Smooth muscle cell (in vitro differentiated cells): ENCODE data around the gene CNOT6L. TPM values are rescaled to one million over a fixed set of nuclear protein-coding genes. Genes with fewer than 3 reads are reported as not detected.
"Not testable (repeated sequence)": the region's sequence is repeated elsewhere in the genome, so short reads cannot be mapped to it uniquely, and the experiment has no call there.

Experiments used
- DNase-seq: peaks from one replicate; lab custom pipeline; 2025; ENCODE audit not compliant: unreplicated experiment; lab: John Stamatoyannopoulos, UW
- H2AFZ ChIP-seq: fragments of 200-600 bp; sonication (generic); 2 replicates; pipeline ENCODE4 v1.6.0; 2016; ENCODE audit warnings: antibody characterized with exemption, low read depth, mild to moderate bottlenecking
- H3F3A ChIP-seq: fragments of 200-600 bp; sonication (generic); 2 replicates; pipeline ENCODE4 v1.6.0; 2017; ENCODE audit warnings: antibody characterized with exemption, low read depth
- H3K27ac ChIP-seq: fragments of 200-600 bp; sonication (generic); 2 replicates; pipeline ENCODE4 v1.5.1; 2016; ENCODE audit warnings: low read depth, mild to moderate bottlenecking
- H3K27me3 ChIP-seq: fragments of 200-600 bp; sonication (generic); 2 replicates; pipeline ENCODE4 v1.6.1; 2016; ENCODE audit warnings: low read depth, mild to moderate bottlenecking
- H3K36me3 ChIP-seq: fragments of 200-600 bp; sonication (generic); 2 replicates; pipeline ENCODE4 v1.5.1; 2016; ENCODE audit warnings: low read depth
- H3K4me1 ChIP-seq: fragments of 200-600 bp; sonication (generic); 2 replicates; pipeline ENCODE4 v1.5.1; 2016; ENCODE audit warnings: low read depth
- H3K4me2 ChIP-seq: fragments of 200-600 bp; sonication (generic); 2 replicates; pipeline ENCODE4 v1.6.0; 2016; ENCODE audit warnings: mild to moderate bottlenecking
- H3K4me3 ChIP-seq: fragments of 200-600 bp; sonication (generic); 2 replicates; pipeline ENCODE4 v1.5.1; 2016; ENCODE audit warnings: mild to moderate bottlenecking
- H3K79me2 ChIP-seq: fragments of 200-600 bp; sonication (generic); 2 replicates; pipeline ENCODE4 v1.6.0; 2016; ENCODE audit warnings: low read depth, mild to moderate bottlenecking
- H3K9ac ChIP-seq: fragments of 200-600 bp; sonication (generic); 2 replicates; pipeline ENCODE4 v1.6.0; 2016; ENCODE audit warnings: low read depth
- H3K9me3 ChIP-seq: fragments of 200-600 bp; sonication (generic); replicated peaks from 2 replicates; pipeline ENCODE4 v1.5.1; 2016; ENCODE audit warnings: low read depth
- H4K20me1 ChIP-seq: fragments of 200-600 bp; sonication (generic); 2 replicates; pipeline ENCODE4 v1.6.0; 2016; ENCODE audit warnings: low read depth
- WGBS: methylation state at CpG from one replicate; pipeline ENCODE4 v1.1.7; 2016; ENCODE audit warnings: low lambda C conversion rate; 5-methylcytosine and 5-hydroxymethylcytosine counted together
- polyA plus RNA-seq: library from polyadenylated mRNA; unstranded; fragments of >200 nt; fragmentation: Nextera tagmentation; extraction: Ambion mirVana; gene quantifications from 2 replicates; pipeline ENCODE4 v1.2.1, GENCODE V29; 2016
- total RNA-seq: library from RNA; depleted of rRNA; stranded (reverse); fragments of >200 nt; gene quantifications from 2 replicates; pipeline ENCODE4 v1.2.3, GENCODE V29; 2014
- TF ChIP-seq, protein P1 (sequence below): fragments of 200-600 bp; sonication (generic); IDR thresholded peaks from 2 replicates; pipeline ENCODE4 v1.5.1; 2017; ENCODE audit warnings: borderline replicate concordance, mild to moderate bottlenecking, antibody characterized with exemption; ENCODE audit not compliant: insufficient read depth, poor library complexity, severe bottlenecking

Gene CNOT6L
- total and polyA plus RNA-seq, 2 experiments from 2014 or later = 4.8 to 22.2 TPM

DNA sequence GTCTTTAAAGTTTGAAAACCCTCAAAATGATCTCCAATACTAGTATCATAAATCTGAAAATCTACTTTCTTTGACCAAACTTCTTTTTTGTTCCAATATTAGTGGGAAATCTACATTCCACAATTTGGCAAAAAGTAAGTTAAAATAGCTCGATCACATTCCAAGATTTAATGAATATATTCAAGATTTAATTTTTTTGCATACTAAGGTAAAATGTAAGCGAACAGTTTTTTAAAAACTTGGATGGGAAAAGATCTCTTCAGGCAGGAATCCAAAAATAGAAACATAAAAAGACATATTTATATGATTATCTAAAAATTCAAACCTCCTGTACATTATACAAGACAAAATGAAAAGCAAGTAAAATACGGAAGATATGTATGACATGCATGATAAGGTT lies 31.2 kb downstream of the CNOT6L start:
- H3F3A ChIP-seq = peaks cover 5% of the 10 kb centered on the region
- H3K4me3 ChIP-seq = no peak overlapping the region
- peaks cover 100% of the 10 kb centered on the region for H4K20me1 ChIP-seq
- no peak overlapping the region for H3K4me2 ChIP-seq
- H2AFZ ChIP-seq = no peak overlapping the region
- H3K9ac ChIP-seq = no peak overlapping the region
- 98% methylated on average over 3 of the region's 3 CpGs for WGBS
- H3K27me3 ChIP-seq = no peaks in the 10 kb centered on the region
- no peak for DNase-seq
- H3K79me2 ChIP-seq = peaks cover 95% of the 10 kb centered on the region
- H3K9me3 ChIP-seq = no peaks in the 10 kb centered on the region
- H3K27ac ChIP-seq = no peak overlapping the region
- TF ChIP-seq, protein P1, sequence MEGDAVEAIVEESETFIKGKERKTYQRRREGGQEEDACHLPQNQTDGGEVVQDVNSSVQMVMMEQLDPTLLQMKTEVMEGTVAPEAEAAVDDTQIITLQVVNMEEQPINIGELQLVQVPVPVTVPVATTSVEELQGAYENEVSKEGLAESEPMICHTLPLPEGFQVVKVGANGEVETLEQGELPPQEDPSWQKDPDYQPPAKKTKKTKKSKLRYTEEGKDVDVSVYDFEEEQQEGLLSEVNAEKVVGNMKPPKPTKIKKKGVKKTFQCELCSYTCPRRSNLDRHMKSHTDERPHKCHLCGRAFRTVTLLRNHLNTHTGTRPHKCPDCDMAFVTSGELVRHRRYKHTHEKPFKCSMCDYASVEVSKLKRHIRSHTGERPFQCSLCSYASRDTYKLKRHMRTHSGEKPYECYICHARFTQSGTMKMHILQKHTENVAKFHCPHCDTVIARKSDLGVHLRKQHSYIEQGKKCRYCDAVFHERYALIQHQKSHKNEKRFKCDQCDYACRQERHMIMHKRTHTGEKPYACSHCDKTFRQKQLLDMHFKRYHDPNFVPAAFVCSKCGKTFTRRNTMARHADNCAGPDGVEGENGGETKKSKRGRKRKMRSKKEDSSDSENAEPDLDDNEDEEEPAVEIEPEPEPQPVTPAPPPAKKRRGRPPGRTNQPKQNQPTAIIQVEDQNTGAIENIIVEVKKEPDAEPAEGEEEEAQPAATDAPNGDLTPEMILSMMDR = no peak
- H3K4me1 ChIP-seq = no peaks in the 10 kb centered on the region
- H3K36me3 ChIP-seq = no peaks in the 10 kb centered on the region

- no peaks in the 10 kb centered on the region for H3K36me3 ChIP-seq
- H3K9me3 ChIP-seq = no peaks in the 10 kb centered on the region
These were observed 33.5 kb downstream of the CNOT6L start for GRCh38 chr4:77785669-77786068.

DNA sequence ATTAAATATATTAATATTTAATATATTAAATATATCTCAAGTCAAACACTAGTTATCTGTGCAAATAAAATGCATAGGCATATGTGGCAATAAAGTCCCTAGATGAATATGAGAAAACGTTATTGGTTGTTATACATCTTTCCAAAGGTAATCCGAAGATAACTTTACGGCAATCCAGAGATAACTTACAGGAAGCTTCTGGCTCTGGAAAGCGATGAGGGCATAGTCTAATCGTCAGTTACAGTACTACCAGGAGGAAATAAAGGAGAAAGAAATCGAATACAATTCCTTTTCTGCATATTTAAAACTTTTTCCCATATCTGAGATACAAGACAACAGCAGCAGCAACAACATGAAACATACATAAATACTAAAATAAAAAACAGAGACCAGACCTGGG lies 35.3 kb downstream of the CNOT6L start:
- WGBS = 83% methylated on average over 6 of the region's 6 CpGs
- Histone ChIP-seq H3K4me2 (no peak overlapping the region), H3K27me3 (no peaks in the 10 kb centered on the region), H4K20me1 (peaks cover 99% of the 10 kb centered on the region), H3K36me3 (no peaks in the 10 kb centered on the region), H3K27ac (no peak overlapping the region), H3K79me2 (peaks cover 93% of the 10 kb centered on the region), H3K4me1 (no peaks in the 10 kb centered on the region), H2AFZ (no peak overlapping the region), H3K4me3 (no peak overlapping the region), H3K9me3 (no peaks in the 10 kb centered on the region), H3K9ac (no peak overlapping the region), H3F3A (peaks cover 5% of the 10 kb centered on the region)
- TF ChIP-seq, protein P1 = no peak
- DNase-seq = no peak

More at GRCh38 chr4:77785669-77786068, 33.5 kb downstream of the CNOT6L start:
- Histone ChIP-seq H3F3A (peaks cover 5% of the 10 kb centered on the region), H3K27ac (no peak overlapping the region), H3K4me3 (no peak overlapping the region), H3K9ac (no peak overlapping the region), H3K27me3 (no peaks in the 10 kb centered on the region), H2AFZ (no peak overlapping the region), H4K20me1 (peaks cover 99% of the 10 kb centered on the region), H3K4me2 (no peak overlapping the region), H3K79me2 (peaks cover 94% of the 10 kb centered on the region), H3K4me1 (no peaks in the 10 kb centered on the region)
- no peak for DNase-seq
- TF ChIP-seq, protein P1 = no peak
- WGBS = 94% methylated on average over 6 of the region's 6 CpGs

- Histone ChIP-seq H3K4me3 (no peak overlapping the region), H4K20me1 (peaks cover 97% of the 10 kb centered on the region), H3K36me3 (no peaks in the 10 kb centered on the region), H3K9ac (no peak overlapping the region), H3F3A (peaks cover 5% of the 10 kb centered on the region), H3K9me3 (no peaks in the 10 kb centered on the region), H3K27ac (no peak overlapping the region), H3K79me2 (peaks cover 94% of the 10 kb centered on the region), H3K4me2 (no peak overlapping the region), H3K4me1 (no peaks in the 10 kb centered on the region), H3K27me3 (no peaks in the 10 kb centered on the region), H2AFZ (no peak overlapping the region)
- 94% methylated on average over 1 of the region's 1 CpG for WGBS
- no peak for DNase-seq
- TF ChIP-seq, protein P1 = no peak
These were observed 36.9 kb downstream of the CNOT6L start for GRCh38 chr4:77782102-77782835.

DNA sequence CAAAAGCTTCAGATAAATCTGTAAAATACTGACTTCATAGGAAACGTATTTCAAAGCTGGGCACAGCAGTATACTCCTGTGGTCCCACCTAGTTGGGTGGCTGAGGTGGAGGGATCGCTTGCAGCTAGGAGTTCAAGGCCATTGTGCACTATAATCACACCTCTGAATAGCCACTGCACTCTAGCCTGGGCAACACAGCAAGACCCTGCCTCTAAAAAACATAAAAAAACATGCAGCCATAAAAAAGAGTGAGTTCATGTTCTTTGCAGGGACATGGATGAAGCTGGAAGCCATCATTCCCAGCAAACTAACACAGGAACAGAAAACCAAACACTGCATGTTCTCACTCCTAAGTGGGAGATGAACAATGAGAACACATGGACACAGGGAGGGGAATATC lies 38.4 kb downstream of the CNOT6L start:
- peaks cover 97% of the 10 kb centered on the region for H4K20me1 ChIP-seq
- H3K4me1 ChIP-seq, H3K9ac ChIP-seq, H3K27me3 ChIP-seq, H3K4me2 ChIP-seq, H3K27ac ChIP-seq, H3K36me3 ChIP-seq, H3K4me3 ChIP-seq, H2AFZ ChIP-seq, DNase-seq, H3K9me3 ChIP-seq, H3F3A ChIP-seq: not testable (repeated sequence)
- 97% methylated on average over 2 of the region's 2 CpGs for WGBS
- H3K79me2 ChIP-seq = peaks cover 86% of the 10 kb centered on the region
